8988T (cell line): ENCODE data around the gene ANAPC5.
"Not testable (repeated sequence)": the region's sequence is repeated elsewhere in the genome, so short reads cannot be mapped to it uniquely, and the experiment has no call there.

Experiments
- DNase-seq: peaks from one replicate; pipeline ENCODE4 v3.0.0; 2011

ANAPC5 gene

GRCh38 chr12:121310231-121310630 lies 42.0 kb downstream of the ANAPC5 start:
- not testable (repeated sequence) for DNase-seq

DNA sequence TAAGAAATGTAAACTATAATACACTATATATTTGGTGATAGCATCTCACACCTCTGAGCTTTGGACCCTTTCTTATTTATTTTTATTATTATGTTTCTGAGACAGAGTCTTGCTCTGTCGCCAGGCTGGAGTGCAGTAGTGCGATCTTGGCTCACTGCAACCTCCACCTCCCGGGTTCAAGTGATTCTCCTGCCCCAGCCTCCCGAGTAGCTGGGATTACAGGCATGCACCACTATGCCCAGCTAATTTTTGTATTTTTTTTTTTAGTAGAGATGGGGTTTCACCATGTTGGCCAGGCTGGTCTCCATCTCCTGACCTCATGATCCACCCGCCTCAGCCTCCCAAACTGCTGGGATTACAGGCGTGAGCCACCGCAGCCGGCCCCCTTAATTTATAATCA lies 44.8 kb downstream of the ANAPC5 start:
- DNase-seq = not testable (repeated sequence)

- DNase-seq = no peak
Observed at GRCh38 chr12:121304306-121304705, 47.9 kb downstream of the ANAPC5 start.

- no peak for DNase-seq
Observed at GRCh38 chr12:121301876-121302275, 50.3 kb downstream of the ANAPC5 start.

DNA sequence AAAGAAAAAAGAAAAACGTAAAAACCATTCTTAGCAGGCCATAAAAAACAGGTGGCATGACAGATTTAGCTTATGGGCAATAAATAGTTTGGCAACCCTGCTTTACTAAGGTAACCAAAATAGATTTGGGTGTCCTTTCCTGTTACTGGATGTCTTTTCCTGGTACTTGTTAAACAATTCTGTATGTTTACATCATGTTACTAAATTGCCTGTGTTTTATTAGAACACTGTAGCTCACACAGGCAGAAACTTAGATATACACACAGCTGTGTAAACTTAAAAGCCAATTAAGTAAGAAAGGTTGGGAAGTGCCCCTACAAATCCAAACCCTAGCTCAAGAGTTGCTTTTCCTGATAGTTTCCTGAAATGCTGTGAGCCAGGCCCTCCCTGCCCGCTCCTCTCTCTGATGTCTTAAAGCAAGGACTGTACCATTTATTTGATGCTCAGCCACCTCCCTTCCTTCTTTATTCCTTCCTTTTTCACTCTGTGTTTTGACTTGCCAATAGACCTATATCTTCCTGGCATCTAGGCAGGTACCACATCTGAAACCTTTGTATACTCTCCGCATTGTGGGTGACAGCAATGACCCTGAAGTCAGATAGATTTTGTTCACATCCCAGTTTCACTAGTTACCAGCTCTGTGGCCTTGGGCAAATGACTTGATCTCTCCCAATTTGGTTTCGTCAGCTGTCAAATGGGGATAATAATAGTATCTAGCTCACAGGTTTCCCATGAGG lies 52.0 kb downstream of the ANAPC5 start:
- DNase-seq = no peak

DNA sequence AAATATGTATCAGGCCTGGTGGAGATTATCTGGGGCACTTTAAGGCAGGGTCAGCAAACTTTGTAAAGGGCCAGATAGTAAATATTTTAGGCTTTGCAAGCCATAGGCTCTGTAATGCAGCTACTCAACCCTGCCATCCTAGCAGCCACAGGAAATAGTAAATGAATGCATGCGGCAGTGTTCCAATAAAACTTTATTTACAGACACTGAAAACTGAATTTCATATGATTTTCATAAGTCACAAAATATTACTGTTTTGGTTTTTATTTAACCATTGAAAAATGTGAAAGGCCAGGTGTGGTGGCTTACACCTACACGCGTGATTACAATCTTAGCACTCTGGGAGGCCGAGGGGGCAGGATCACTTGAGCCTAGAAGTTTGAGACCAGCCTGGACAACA lies 52.5 kb downstream of the ANAPC5 start:
- DNase-seq = no peak

GRCh38 chr12:121298411-121298810 lies 53.8 kb downstream of the ANAPC5 start:
- DNase-seq = not testable (repeated sequence)

DNA sequence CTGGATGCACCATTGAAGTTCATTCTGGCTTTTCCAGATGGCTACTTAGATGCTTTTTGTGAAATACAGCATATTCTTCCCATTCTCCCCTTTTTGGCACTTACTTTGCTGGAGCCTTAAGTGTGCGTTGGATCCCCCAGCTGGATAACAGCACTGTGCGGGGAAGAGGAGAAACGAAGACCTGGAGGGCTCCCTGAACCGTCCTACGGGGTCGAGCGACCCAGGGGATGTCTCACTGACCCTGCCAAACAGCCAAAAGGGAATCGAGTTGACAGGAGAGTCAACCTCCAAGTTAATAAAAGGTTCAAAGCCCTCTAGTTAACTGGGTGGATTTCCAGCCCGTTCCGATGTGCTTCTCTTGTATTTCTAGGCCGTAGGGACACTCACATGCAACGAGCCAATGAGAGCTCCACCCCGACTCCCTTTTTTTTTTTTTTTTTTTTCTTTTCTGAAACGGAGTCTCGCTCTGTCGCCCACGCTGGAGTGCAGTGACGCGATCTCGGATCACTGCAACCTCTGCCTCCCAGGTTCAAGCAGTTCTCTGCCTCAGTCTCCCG lies 54.7 kb downstream of the ANAPC5 start:
- DNase-seq = no peak

DNA sequence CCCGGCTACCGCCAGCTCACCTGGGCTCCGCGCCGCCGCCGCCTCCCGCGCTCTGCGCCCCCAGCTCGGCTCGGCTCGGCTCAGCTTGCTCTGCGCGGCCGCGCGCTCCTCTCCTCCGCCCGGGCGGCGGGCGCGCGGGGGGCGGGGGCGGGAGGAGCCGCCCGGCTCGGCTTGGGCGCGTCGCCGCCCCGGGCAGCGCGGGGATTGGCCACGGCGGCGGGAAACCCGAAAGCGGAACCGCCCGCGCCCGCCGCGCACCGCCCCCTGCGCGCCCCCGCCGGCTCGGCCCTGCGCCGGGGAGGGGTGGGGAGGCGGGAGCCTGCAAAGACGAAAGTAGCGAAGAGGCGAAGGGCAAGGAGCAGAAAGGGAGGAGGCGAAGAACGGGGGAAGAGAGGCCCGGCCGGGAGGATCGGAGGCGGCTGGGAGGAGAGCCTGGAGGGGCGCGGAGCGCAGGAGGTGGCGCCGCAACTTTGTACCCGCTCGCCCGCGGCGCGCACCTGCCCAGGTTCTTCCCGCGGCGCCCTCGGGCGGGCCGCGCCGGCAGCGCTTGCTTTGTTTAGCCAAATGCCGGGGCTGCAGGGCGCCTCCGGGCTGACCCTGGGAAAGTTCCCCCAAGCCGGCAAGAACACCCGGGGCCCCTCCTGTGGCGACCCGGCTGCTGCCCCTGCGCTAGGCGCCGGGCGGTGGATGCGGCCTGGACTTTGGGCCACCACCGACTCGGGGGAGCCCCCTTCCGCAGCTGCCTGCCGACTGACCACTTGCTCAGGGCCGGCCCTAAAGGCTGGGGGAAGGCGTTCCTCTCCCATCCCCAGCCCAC lies 55.4 kb downstream of the ANAPC5 start, which contains the start of gene CAMKK2:
Gene CAMKK2 (minus strand): TSS at position 92 of the 817 bp plus-strand sequence. CDS start 22,183 bp downstream, outside the sequence.
- peak; percentile 86 for DNase-seq

- no peak for DNase-seq
Observed at GRCh38 chr12:121295746-121296617, 56.2 kb downstream of the ANAPC5 start.

DNA sequence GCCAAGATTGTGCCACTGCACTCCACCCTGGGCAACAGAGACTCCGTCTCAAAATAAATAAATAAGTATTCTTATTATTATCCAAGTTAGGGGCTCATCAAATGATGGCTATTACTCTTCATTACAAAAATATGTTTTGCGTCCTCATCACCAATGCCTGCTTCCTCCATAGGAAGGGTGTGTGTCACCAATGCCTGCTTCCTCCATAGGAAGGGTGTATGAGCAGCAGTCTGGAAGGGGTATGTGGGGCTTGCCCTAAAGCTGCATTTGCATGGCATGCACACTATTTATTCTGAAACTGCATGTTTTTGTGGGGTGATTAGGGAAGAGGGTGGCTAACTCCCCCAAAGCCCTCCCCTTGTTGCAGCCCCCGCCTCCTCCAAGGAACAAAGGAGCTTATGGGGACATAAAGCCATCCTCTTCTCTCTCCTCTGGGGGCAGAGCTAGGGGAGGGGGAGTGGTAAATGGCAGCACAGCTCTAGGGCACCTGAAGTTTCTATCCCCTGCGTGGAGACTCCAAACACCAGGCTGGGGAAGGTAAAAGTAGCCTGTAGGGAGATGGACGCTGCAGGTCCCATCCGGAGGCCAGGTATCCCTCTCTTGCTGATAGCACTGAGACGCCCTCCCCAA lies 57.0 kb downstream of the ANAPC5 start:
- no peak for DNase-seq

GRCh38 chr12:121294151-121294889 lies 57.9 kb downstream of the ANAPC5 start:
- no peak for DNase-seq

DNA sequence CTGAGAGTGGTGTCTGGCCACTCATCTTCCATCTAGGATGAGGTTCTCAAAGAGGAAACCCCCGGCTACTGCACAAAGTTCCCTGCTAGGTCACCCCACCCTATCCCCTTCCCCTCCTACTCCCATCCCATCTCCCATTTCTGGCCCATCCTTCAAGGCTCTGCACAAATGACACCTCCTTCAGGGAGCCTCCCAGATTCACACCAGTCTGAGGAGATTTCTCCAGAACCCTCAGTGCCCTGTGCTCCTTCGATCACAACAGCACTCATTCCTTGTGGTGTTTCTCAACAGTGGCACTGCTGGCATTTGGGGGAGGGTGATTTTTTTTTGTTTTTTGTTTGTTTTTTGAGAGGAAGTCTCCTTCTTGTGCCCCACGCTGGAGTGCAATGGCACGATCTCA lies 58.6 kb downstream of the ANAPC5 start:
- DNase-seq = no peak

DNA sequence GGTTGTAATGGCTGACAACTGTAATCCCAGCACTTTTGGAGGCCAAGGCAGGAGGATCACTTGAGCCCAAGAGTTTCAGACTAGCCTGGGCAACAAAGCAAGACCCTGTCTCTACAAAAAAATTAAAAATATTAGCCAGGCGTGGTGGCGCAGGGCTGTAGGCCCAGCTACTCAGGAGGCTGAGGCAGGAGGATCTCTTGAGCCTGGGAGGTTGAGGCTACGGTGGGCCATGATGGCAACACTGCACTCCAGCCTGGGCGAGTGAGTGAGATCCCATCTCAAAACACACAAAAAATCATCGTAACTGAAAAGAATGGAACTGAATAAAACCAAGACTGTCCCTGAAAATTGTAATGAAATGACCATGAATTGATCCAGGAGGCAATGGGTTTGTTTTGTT lies 61.8 kb downstream of the ANAPC5 start:
- DNase-seq = no peak

DNA sequence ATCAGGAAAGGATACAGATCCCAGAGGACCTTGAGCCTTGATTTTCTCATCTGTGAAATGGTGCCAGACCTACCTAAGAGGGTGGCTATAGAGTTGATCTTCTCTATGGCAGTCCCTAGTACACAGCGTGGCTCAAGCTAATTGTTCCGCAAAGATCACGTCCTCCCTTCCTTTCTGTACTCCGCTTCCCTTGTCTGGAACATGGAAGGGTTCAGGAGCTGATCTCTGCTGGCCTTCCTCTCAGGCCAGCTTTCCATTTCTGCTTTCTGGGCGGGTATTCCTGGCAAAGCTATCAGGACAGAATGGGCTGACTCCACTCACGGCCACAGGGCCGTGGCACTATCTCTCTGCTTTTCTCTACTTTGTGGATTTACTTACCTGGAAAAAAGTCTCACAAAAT lies 62.2 kb downstream of the ANAPC5 start:
- DNase-seq = no peak

GRCh38 chr12:121288986-121289385 lies 63.2 kb downstream of the ANAPC5 start:
- DNase-seq = no peak

- DNase-seq = no peak
Observed at GRCh38 chr12:121288158-121288845, 63.9 kb downstream of the ANAPC5 start.

GRCh38 chr12:121287267-121287954 lies 64.8 kb downstream of the ANAPC5 start:
- no peak for DNase-seq

DNA sequence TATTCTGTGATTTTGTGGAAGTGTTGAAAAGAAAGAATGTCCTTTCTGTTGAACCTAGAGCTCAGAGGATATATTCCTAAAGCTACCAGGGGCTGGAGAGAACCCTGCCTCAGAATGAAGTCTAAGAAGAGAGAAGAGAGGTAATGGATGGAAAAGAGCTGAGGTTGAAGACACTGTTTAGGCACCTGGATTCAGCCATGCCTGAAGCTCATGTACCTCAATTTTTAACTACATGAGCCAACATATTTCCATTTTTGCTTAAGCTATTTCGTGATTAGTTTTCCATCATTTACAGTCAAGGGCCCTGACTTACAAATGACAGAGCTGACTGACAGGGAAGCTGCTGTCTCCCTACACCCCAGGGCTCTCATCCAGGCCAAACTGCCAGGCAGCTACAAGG lies 66.4 kb downstream of the ANAPC5 start:
- DNase-seq = no peak
